T-helper 2 cell treated with Interferon-gamma antibody and Interleukin-4, amounts not matched to agents 5 μg/mL and 100 μg/mL, for 36 hours (primary cell): Measurements from ENCODE around the gene MAPK10.

Experiments used
- DNase-seq: peaks from one replicate; pipeline ENCODE4 v3.0.0; 2021; ENCODE audit warnings: low spot score
- H3K27ac Mint-ChIP-seq: one replicate; pipeline ENCODE4 v1.8.0; 2021; ENCODE audit warnings: mild to moderate bottlenecking, mixed read lengths
- H3K27me3 Mint-ChIP-seq: one replicate; pipeline ENCODE4 v1.8.0; 2021; ENCODE audit warnings: low read depth, mixed read lengths
- H3K36me3 Mint-ChIP-seq: one replicate; pipeline ENCODE4 v1.8.0; 2021; ENCODE audit warnings: low read depth, mixed read lengths
- H3K4me1 Mint-ChIP-seq: one replicate; pipeline ENCODE4 v1.8.0; 2021; ENCODE audit warnings: low read depth, mixed read lengths
- H3K4me3 Mint-ChIP-seq: one replicate; pipeline ENCODE4 v1.8.0; 2022; ENCODE audit warnings: mild to moderate bottlenecking, moderate library complexity, mixed read lengths
- H3K9me3 Mint-ChIP-seq: one replicate; pipeline ENCODE4 v1.8.0; 2021; ENCODE audit warnings: mixed read lengths

MAPK10 gene

DNA sequence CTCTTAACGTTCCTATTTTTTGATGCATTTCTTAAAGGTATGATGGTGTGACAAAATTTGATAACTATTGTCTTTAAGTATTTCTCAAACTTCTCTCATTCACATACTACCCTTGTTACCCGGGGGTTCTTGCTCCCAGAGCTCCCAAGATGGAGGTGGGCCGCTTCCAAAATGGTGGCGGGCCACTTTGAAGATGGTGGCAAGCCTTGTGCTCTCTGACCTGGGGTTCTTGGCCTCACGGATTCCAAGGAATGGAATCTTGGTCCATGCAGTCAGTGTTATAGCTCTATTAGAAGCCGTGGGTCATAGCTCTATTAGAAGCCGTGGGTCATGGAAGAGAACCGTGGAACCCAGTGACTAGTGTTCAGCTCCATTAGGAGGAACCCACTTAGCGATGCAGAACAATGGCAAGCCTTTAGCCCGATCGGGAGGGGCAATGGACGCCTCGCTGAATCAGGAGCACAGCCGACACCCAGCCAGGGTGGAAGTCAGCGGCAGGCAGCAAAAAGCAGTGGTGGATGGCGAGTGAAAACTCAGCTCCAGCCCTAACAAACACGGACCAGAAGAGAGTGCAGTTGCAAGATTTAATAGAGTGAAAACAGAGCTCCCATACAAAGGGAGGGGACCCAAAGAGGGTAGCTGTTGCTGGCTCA is 403.4 kb downstream of the MAPK10 start:
- no peak for DNase-seq
- Mint-ChIP-seq H3K4me1 (no peaks in the 10 kb centered on the region), H3K36me3 (no peaks in the 10 kb centered on the region), H3K9me3 (no peaks in the 10 kb centered on the region), H3K27me3 (no peaks in the 10 kb centered on the region), H3K4me3 (no peak overlapping the region), H3K27ac (no peak overlapping the region)

- Mint-ChIP-seq H3K27ac (no peak overlapping the region), H3K27me3 (no peaks in the 10 kb centered on the region), H3K36me3 (no peaks in the 10 kb centered on the region), H3K4me3 (no peak overlapping the region), H3K9me3 (no peaks in the 10 kb centered on the region), H3K4me1 (no peaks in the 10 kb centered on the region)
- DNase-seq = no peak
Observed at GRCh38 chr4:85955620-85956292, 404.1 kb downstream of the MAPK10 start.

DNA sequence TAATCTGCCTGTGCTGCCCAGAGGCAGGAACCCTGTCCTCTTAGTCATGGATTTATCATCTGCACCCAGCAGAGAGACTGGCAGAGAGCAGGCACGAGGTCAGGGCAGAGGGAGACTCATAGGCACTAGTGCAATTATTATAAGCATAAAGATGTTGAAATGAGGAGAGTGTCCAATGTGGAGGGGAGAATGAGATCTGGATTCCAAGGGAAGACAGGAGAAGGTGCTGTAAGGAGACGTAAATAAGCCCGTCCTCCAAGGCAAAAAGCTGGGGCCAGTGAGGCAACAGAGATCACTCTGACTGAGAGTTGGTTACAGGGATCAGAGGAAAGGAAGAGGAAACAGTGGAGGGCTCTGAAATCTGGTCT is 406.2 kb downstream of the MAPK10 start:
- Mint-ChIP-seq H3K27ac (no peak overlapping the region), H3K27me3 (no peaks in the 10 kb centered on the region)

DNA sequence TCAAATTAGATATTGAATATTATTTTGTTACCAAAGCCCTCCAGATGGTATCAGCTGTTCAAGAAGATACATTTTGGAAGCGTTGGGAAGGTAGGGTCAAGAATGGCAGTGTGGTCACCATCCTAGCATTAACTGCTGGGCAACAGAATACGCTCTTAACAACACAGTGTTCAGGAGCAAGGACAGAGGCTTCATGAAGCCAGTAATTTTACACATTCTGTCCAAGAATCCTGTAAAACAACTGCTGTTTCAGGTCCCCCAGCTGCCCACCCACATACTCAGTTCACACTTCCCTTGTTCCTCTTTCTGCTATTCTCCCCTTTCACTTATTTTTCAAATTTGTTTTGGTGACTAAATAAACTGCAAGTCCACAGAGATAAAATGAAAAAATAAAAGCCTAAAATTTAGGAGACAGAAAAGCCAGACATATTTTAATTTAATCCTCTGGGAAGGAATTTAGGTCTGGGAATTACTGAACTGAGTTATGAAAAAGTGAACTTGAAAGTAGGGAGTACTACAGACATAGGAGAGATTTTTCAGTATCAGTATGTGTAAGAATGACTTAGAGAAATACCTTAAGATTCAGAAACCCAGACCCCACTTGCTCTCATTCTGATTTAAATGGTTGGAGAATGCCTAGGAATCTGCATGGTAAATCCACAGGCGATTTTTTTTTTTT is 406.7 kb downstream of the MAPK10 start:
- H3K9me3 Mint-ChIP-seq = no peaks in the 10 kb centered on the region
- H3K36me3 Mint-ChIP-seq = no peaks in the 10 kb centered on the region
- no peak overlapping the region for H3K4me3 Mint-ChIP-seq
- no peak for DNase-seq
- no peaks in the 10 kb centered on the region for H3K4me1 Mint-ChIP-seq
- no peaks in the 10 kb centered on the region for H3K27me3 Mint-ChIP-seq
- H3K27ac Mint-ChIP-seq = no peak overlapping the region

More for the DNA sequence above, 406.2 kb downstream of the MAPK10 start:
- Mint-ChIP-seq H3K4me3 (no peak overlapping the region), H3K36me3 (no peaks in the 10 kb centered on the region), H3K9me3 (no peaks in the 10 kb centered on the region), H3K4me1 (no peaks in the 10 kb centered on the region)
- no peak for DNase-seq

GRCh38 chr4:85952528-85952927 is 407.3 kb downstream of the MAPK10 start:
- DNase-seq = no peak
- H3K36me3 Mint-ChIP-seq = no peaks in the 10 kb centered on the region
- H3K4me3 Mint-ChIP-seq = no peak overlapping the region
- no peaks in the 10 kb centered on the region for H3K4me1 Mint-ChIP-seq
- no peaks in the 10 kb centered on the region for H3K27me3 Mint-ChIP-seq
- H3K9me3 Mint-ChIP-seq = no peaks in the 10 kb centered on the region
- H3K27ac Mint-ChIP-seq = no peak overlapping the region

DNA sequence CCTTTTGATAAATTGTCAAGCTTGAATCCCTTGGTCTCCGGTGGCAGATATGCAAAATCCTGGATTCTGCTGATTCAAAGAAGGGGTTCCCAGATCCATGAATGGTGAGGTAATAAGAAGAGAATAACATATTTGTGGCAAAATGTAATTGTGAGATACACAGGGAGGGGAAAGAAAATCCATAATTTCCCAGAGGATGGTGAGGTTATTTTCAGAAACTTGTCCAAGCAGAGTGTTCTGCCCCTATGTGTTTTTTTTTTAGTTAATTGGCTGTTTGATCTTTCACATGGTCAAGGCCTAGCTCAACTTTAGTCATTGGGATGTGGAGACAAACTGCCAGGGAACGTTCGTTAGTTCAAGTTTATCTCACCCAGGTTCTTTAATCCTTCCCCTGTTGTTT is 408.8 kb downstream of the MAPK10 start:
- DNase-seq = no peak
- Mint-ChIP-seq H3K4me3 (no peak overlapping the region), H3K27ac (no peak overlapping the region), H3K27me3 (no peaks in the 10 kb centered on the region), H3K4me1 (no peaks in the 10 kb centered on the region), H3K36me3 (no peaks in the 10 kb centered on the region), H3K9me3 (no peaks in the 10 kb centered on the region)

DNA sequence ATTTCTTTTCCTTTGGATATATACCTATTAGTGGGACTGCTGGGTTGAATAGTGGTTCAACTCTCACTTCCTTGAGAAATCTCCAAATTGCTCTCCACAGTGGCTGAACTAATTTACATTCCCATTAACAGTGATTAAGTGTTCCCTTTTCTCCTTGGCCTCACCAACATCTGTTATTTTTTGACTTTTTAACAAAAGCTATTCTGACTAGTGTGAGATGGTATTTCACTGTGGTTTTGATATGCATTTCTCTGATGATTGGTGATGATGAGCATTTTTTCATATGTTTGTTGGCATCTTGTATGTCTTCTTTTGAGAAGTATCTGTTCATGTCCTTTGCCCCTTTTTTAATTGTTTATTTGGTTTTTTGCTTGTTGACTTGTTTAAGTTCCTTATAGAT is 413.0 kb downstream of the MAPK10 start:
- H3K4me3 Mint-ChIP-seq = no peak overlapping the region
- H3K9me3 Mint-ChIP-seq = no peaks in the 10 kb centered on the region
- no peaks in the 10 kb centered on the region for H3K27me3 Mint-ChIP-seq
- no peaks in the 10 kb centered on the region for H3K4me1 Mint-ChIP-seq
- no peaks in the 10 kb centered on the region for H3K36me3 Mint-ChIP-seq
- no peak for DNase-seq
- no peak overlapping the region for H3K27ac Mint-ChIP-seq

DNA sequence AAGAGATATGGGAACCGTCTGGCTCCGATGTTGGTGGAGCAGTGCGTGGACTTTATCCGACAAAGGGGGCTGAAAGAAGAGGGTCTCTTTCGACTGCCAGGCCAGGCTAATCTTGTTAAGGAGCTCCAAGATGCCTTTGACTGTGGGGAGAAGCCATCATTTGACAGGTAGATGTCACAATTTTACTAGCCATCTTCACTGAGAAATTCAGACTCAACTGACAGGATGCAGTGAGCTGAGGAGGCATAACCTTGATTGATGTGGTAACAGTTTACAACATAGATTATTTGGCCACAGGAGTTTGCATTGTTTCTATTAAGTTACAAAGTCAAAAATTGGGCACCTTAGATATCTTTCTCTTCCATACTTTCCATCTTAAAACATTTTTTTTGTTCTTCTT is 417.7 kb downstream of the MAPK10 start:
- Mint-ChIP-seq H3K27me3 (no peaks in the 10 kb centered on the region), H3K36me3 (no peaks in the 10 kb centered on the region), H3K4me1 (no peaks in the 10 kb centered on the region), H3K9me3 (no peaks in the 10 kb centered on the region), H3K4me3 (no peak overlapping the region), H3K27ac (no peak overlapping the region)
- no peak for DNase-seq

GRCh38 chr4:85940151-85940550 is 419.7 kb downstream of the MAPK10 start:
- Mint-ChIP-seq H3K36me3 (no peaks in the 10 kb centered on the region), H3K27me3 (no peaks in the 10 kb centered on the region), H3K4me3 (no peak overlapping the region), H3K9me3 (no peaks in the 10 kb centered on the region), H3K4me1 (no peaks in the 10 kb centered on the region), H3K27ac (no peak overlapping the region)
- no peak for DNase-seq
